NCI-H2107 (cell line): ENCODE results near the gene EIF2AK2.
A peak's percentile ranks its signal among the peaks of the same experiment; 100 is the strongest.
"Not testable (repeated sequence)": the region's sequence is repeated elsewhere in the genome, so short reads cannot be mapped to it uniquely, and the experiment has no call there.

Experiments
- DNase-seq: peaks from one replicate; lab custom pipeline; 2025; lab: John Stamatoyannopoulos, UW

The EIF2AK2 gene

GRCh38 chr2:37156857-37157714, at the start of gene EIF2AK2:
TSS of gene EIF2AK2 (minus strand) at chr2:37156980. CDS start at chr2:37147806, 9,174 bp downstream.
- peak; percentile 72 for DNase-seq

- DNase-seq: no peak
Observed at GRCh38 chr2:37205689-37206341, 49.0 kb upstream of the EIF2AK2 start.

GRCh38 chr2:37205071-37205661, 48.4 kb upstream of the EIF2AK2 start:
- DNase-seq: not testable (repeated sequence)

GRCh38 chr2:37203708-37204107, 46.9 kb upstream of the EIF2AK2 start:
- no peak for DNase-seq

GRCh38 chr2:37201766-37202165, 45.0 kb upstream of the EIF2AK2 start:
- DNase-seq: no peak

- DNase-seq: no peak
Observed at GRCh38 chr2:37201208-37201607, 44.4 kb upstream of the EIF2AK2 start.

GRCh38 chr2:37198681-37199065, 41.9 kb upstream of the EIF2AK2 start:
- no peak for DNase-seq

GRCh38 chr2:37196320-37197195, 39.8 kb upstream of the EIF2AK2 start, which contains the start of gene CEBPZOS:
TSS of gene CEBPZOS (plus strand) at chr2:37196496. CDS start at chr2:37199705, 3,209 bp downstream.
- DNase-seq: peak; percentile 62

- not testable (repeated sequence) for DNase-seq
Observed at GRCh38 chr2:37195862-37196319, 39.1 kb upstream of the EIF2AK2 start.

GRCh38 chr2:37192551-37192950, 35.8 kb upstream of the EIF2AK2 start:
- DNase-seq: no peak

- no peak for DNase-seq
Observed at GRCh38 chr2:37191747-37192146, 35.0 kb upstream of the EIF2AK2 start.

GRCh38 chr2:37191253-37191652, 34.5 kb upstream of the EIF2AK2 start:
- no peak for DNase-seq

GRCh38 chr2:37190290-37190689, 33.5 kb upstream of the EIF2AK2 start:
- DNase-seq: no peak

GRCh38 chr2:37189452-37190153, 32.8 kb upstream of the EIF2AK2 start:
- no peak for DNase-seq

GRCh38 chr2:37188570-37188969, 31.8 kb upstream of the EIF2AK2 start, which contains the start of gene SULT6B1:
TSS of gene SULT6B1 (minus strand) at chr2:37188670. CDS start at chr2:37188640, 30 bp downstream.
- DNase-seq: no peak

GRCh38 chr2:37181726-37182684, 25.2 kb upstream of the EIF2AK2 start:
- no peak for DNase-seq

- DNase-seq: no peak
Observed at GRCh38 chr2:37180640-37181039, 23.9 kb upstream of the EIF2AK2 start.

- DNase-seq: no peak
Observed at GRCh38 chr2:37180006-37180639, 23.3 kb upstream of the EIF2AK2 start.

- DNase-seq: no peak
Observed at GRCh38 chr2:37173741-37174140, 17.0 kb upstream of the EIF2AK2 start.
